Activated CD8-positive, alpha-beta memory T cell treated with anti-CD3 and anti-CD28 coated beads for 1 hour (primary cell): Measurements from ENCODE around the gene SDR42E1.
"Not testable (repeated sequence)": the region's sequence is repeated elsewhere in the genome, so short reads cannot be mapped to it uniquely, and the experiment has no call there.

Experiments
- DNase-seq, 2 donors: peaks; one replicate each; pipeline ENCODE4 v3.0.0-alpha.2; 2020; ENCODE audit warnings: low read depth in 1 of 2; ENCODE audit errors: extremely low read depth in 1 of 2

Gene SDR42E1

DNA sequence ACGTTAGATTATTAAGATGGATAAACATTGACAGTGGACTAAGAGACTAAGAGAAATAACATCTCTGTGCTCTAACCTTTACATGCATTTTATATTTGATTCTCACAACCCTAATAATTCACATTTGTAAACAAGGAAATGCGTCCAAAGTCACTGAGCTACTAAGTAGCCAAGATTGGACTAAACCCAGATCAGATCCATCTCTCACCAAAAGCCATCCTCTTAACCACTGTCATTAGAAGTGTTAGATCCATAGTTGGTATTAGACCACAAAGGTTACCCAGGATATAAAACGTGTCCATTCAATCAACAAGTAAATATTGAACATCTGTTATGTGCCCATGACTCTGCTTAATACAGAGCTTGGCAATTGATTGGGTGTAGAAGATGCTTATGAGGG lies 29.0 kb upstream of the SDR42E1 start:
- no peak for DNase-seq

DNA sequence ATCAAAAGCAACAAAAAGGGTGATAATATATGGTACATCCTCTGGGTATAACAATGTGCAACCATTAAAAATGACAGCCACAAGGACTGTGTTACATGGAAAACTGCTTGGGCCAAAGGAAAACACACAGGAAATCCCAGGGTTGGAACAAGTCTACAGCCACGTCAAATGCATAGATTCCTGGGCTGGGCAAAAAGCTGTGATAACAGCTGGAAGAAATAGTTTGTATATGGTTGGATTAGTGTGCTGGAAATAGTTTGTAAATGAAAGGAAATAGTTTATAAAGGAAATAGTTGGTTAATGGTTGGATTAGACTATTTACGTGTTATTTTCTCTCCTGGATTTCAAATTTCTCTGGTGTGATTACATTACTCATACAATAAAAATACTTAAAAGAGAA lies 26.4 kb upstream of the SDR42E1 start:
- DNase-seq = no peak

DNA sequence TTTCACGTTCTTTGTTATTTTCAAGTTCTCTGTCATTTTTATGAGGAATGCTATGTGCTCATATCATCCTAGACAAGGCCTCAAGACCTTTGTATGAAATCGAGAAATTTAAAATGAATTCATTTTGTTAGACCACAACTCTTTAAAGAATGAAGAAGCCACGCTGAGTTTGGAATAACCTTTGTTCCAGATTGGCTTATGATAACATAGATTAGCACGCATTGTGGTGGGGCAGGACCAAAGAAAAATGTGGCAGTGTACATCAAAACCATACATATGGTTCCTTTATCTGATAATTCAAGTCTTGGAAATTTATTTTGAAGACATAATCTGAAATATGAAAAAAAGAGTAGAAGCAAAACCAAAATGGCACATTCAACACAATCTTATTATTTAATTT lies 26.0 kb upstream of the SDR42E1 start:
- no peak for DNase-seq

DNA sequence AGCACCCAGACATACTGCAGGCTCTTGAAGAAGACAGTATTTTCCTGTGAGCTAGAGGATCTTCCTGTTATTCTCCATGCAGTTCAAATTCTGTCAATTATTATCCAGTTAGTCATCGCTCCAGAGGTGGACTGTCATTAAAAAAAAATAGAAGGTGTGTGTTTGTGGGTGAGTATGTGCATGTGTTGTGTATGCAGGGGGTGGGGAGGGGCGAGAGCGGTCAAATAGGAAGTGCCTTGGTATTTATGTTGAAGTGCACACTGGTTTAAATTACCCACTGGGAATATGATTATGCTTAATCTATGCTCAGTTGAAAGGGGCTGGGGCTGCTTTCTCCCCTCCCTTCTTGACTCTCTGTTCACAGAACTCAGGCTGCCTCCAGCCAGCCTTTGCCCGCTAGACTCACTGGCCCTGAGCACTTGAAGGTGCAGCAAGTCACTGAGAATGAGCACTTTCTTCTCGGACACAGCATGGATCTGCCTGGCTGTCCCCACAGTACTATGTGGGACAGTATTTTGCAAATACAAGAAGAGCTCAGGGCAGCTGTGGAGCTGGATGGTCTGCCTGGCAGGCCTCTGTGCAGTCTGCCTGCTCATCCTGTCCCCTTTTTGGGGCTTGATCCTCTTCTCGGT lies 23.8 kb upstream of the SDR42E1 start, which contains the start of gene HSD17B2:
HSD17B2 (plus strand) TSS at position 273 of the 632 bp plus-strand sequence; CDS start at position 445, 172 bp downstream.
- DNase-seq = no peak

DNA sequence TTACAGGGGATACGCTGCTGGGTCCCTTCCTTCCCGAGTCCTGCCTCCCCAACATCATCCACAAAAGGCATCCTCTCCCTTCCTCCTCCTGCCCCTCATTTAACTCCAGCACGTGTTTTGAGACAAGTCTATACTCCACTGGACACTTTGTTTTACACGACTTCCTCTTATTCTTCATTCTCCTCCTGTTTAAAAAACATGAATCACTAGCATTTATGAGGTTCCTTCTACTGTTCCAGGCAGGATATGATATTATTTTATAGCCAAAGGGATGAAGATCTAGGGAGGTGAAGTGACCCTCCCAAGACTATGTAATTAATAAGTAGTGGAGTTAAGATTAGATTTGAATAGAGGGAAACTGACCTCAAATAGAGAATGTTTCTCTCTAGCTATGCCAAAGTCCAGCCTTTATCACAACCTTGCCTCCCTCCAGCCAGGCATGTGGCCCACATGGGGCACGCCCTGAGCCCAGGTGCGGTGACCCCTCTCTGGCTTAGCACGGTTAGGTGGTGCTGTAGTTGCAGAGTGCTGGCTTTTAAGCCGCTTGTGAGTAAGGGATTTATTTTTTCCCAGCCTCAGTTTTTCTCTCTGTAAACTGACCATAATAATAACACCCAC lies 22.5 kb upstream of the SDR42E1 start:
- DNase-seq = no peak

DNA sequence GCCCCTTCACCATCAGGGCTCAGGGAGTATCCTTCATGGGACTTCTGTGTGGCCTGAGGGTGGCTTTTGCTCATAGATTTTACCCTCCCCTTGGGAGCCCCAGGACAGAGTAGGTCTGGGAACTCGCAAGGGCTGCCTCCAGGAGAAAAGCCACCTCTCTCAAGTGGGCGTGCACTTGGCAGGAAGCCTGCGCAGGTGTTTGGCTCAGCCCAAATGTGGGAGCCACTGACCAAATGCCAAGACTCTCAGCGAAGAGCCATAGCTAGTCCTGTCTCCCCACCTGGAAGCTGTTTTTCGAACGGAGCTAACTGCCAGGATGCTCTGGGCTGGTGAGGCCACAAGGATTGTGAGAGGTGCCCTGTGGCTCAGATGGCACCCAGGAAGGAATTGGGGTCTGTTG lies 21.7 kb upstream of the SDR42E1 start:
- no peak for DNase-seq

DNA sequence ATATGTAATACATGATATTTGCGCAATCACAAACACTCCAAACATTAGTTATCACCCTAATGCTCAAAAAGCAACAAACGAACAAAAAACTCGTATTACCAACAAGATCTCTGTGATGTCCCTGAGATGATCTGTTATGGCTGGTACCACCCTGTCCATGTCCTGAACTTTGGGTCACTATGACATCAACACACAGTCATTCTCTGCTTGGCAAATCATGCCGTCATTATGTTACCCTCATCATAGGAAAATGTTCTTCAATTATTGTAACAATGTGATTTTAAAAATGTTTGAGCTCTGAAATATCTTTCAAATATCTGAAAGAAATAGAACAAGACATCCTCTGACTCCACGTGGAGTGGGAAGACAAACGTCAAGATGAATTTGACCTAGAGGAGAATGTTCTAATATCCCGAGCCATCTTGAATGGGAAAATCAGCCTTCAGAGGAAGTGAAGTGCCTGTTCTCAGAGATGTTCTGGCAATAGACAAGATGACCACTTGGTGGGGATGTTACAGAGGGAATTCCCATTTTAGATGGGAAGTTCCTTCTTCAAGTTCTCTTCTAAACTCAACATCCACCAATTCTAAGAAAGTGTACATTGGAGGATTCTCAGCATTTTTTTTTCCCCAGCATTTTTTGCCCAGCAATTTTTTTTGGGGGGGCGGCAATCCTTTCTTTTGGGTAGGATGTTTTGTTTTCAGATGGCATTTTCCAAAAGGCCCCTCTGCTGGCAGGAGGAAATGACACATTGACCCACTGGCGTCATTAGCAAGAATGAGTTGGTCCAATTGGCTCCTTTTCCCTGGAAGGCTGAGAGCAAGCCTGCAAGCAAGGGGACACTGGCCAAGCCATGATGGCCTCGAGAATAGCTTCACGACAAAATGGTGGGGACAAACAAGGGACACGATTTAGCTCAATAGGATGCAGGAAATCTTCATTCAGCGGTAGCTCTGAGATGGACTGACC lies 20.1 kb upstream of the SDR42E1 start:
- no peak for DNase-seq

DNA sequence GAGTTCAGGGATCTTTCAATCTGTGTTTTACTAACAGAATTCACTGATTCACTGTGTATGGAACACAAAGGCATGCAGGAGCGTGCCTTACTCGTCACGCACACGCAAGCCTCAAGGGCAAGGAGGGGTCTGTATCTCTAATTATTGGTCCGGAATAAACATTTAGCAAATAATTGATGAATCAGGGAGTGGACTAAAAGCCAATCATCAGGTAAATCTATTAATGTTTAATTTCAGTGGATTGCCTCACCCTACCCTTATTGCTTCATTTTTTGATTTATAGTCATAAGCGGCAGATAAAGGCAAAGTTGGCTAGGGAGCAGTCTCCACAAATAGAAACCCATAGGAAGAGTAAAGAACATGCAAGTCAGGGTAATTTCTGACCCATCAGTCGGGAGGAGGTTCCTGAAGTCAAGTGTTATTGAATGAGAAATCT lies 16.4 kb upstream of the SDR42E1 start:
- DNase-seq = no peak

DNA sequence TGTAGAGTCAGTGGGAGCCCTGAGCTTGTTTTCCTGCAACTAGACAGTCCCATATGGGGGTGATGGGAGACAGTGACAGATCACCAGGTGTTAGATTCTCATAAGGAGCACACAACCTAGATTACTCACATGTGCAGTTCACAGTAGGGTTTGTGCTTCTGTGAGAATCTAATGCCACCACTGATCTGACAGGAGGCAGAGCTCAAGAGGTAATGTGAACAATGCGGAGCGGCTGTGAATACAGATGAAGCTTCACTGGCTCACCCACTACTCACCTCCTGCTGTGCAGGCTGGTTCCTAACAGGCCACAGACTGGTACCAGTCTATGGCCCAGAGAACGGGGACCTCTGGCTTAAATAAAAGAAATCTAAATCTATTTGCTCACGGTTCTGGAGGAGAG lies 13.6 kb upstream of the SDR42E1 start:
- DNase-seq = no peak

DNA sequence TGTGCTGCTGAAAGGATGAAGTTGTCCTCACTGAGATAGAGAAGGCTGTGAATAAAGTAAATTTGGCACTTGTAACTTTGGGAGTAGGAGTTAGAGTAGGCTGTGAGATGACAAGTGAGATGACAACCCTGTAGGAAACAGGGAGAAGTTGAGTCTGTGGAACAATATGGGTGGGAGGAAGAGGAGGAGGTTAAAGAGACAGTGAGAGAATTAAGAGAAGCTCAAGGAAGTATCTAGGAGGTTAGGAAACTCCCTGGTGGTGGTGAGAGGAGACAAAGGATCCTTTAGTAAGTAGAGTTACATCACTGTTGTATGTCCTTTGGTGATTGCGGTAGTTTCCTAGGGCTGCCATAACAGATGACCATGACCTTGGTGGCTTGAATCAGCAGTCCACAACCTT lies 13.0 kb upstream of the SDR42E1 start:
- DNase-seq = no peak

DNA sequence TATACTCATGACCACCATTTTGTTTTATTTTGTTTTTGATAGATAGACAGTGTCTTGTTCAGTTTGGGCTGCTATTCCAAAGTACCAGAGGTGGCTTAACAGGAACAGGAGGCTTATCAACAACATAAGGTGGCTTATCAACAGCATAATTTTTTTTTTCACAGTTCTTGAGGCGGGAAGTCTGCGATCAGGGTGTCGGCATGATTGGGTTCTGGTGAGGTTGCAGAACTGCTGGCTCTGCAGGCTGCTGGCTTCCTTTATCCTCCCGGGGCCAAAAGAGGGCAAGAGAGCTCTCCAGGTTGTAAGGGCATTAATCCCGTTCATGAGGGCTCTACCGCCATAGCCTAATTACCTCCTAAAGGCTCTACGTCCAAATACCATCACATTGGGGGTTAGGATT lies 11.9 kb upstream of the SDR42E1 start:
- no peak for DNase-seq

DNA sequence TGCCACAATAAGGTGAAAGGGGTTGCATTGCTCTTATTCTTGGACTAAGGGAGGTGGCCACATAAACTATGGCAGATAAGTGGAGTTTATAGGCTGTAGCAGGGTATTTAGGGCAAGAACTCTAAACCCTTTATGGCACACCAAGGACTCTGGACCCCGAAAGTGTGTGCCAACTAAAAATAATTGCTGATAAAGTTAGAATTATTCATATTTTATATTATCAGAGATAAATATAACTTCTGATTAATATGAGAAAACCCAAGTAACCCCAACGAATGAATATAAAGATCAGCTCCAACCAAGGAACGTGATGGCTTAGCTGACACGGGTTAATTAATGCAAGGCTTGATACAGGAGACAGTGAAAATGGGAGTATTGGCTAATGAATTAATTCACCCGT lies 8.8 kb upstream of the SDR42E1 start:
- no peak for DNase-seq

DNA sequence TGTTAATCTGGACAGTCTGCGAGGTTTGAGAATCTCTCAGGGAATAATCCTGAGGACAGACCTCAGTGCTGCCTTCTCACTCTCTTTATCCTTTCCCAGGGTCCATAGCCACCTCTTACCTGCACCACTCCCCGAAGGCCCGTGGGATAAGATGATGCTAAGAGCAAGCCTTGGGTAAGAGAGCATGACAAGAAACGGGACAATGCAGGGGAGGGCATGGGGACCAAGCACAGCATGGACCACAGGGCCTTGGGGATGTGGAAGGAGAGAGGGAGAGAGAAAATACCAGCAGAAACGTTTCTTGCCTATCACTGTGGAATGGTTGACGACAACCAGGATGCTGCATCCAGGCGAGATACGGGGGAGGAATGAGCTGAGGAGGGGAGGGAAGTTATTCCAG lies 8.3 kb upstream of the SDR42E1 start:
- DNase-seq = no peak

DNA sequence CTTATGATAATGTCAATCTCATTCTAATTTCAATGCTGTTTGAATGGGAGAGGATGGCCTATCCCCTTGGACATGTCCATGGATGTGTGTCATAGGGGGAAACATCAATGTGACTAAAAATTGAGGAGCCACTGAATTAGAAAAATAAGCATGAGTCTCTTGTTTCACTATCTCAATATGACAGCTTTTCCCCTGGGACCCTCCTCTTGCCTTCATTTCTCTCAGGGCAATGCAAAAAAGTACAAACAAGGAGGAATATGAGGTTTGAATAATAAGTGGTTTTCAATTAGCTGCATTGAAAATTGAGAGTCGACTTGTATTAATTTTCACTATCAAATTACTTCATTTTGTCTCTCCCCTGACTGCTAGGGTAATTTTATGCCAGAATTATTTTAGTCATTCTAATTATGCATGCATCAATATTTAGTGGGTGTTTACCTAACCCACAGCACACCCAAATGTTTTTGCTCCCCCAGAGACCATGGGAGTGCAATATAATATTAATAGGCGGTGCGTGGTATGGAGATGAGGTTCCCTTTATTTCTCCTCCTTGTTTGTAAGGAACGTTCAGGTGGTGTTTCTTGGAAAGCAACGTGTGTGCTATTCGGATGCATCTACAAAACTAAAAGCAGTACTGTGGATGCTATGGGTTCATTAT lies 6.8 kb upstream of the SDR42E1 start:
- DNase-seq = no peak

DNA sequence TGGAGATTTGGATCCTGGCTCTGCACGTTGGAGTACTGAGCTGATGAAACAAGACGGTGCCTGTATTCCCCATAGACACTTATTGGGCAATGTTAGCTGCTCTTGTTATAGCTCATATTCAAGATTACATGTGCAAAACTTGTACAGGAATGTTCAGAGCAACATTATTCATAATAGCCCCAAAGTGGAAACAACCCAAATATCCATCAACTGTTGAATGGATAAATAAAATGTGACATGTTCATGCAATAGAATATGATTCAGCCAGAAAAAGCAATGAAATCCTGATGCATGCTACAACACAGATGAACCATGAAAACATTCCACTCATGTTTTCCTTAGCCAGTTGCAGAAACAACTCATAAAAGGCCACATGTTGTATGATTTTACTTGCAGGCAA lies 5.7 kb upstream of the SDR42E1 start:
- DNase-seq = no peak

DNA sequence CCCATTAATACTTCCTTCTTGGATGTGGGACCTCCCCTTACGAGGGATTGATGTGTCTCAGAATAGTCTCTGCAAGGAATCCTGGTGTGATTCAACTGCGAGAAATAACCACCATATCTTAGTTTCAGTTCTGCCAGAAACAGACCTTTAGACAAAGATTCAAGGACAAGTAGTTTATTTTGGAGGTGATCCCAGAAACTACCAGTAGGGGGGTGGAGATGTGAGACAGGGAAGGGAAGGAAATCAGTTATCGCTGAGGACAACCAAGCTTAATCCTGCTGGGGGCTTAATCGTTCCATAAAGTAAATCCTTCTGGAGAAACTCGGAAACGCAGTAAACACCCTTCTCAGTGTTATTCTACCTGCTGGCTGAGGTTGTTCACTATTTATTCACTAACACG lies 5.0 kb upstream of the SDR42E1 start:
- no peak for DNase-seq

DNA sequence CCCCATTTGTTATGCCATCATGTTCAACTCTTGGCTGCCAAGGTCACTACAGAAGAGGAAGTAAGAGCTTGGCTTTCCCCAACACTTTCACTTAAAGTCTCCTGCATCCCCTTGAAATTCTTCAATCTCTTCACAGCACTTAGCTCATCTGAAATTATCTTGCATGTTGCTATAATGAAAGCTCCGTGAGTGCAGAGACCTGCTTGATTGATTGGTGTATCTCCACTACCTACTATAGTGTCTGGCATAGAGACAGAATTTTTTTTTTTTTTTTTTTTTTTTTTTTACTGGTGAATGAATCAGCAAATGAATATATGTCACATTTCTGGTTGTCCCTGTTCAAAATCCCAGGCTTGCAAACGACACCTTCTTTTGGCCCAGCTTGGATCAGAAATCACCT lies 1.9 kb upstream of the SDR42E1 start:
- DNase-seq = no peak

DNA sequence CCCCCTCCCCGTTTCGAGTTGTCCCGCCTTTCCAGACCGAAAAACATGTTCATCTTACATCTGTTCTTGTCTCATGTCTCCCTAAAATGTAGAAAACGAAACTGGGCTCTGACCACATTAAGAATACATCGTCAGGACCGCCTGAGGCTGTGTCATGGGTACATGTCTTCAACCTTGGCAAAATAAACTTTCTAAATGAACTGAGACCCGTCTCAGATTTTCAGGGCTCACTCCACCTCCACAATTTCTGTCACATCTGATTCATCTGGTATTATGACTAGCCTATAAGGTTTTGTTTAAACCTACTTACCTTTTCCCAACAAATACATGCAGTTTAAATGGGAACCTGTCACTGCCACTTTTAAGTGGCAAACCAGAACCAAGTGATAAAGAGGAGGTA lies 621 bp downstream of the SDR42E1 start:
- DNase-seq = no peak

DNA sequence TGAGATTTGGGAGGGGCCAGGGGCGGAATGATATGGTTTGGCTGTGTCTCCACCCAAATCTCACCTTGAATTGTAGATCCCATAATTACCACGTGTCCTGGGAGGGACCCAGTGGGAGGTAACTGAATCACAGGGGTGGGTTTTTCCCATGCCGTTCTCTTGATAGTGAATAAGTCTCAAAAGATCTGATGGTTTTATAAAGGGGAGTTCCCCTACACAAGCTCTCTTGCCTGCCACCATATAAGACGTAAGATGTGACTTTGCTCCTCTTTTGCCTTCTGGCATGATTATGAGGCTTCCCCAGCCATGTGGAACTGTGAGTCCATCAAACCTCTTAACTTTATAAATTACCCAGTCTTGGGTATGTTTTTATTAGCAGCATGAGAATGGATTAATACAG lies 1.5 kb downstream of the SDR42E1 start:
- DNase-seq = not testable (repeated sequence)

DNA sequence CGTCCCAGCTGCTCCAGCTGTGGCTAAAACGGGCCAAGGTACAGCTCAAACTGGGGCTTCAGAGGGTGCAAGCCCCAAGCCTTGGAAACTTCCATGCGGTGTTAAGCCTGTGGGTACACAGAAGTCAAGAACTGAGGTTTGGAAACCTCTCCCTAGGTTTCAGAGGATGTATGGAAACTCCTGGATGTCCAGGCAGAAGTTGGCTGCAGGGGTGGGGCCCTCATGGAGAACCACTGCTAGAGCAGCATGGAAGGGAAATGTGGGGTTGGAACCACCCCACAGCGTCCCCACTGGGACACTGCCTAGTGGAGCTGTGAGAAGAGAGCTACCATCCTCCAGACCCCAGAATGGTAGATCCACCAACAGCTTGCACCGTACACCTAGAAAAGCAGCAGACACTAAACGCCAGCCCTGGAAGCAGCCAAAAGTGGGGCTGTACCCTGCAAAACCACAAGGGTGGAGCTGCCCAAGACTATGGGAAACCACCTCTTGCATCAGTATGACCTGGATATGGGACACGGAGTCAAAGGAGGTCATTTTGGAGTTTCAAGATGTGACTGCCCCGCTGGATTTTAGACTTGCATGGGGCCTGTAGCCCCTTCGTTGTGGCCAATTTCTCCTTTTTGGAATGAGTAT lies 2.2 kb downstream of the SDR42E1 start:
- DNase-seq = no peak

DNA sequence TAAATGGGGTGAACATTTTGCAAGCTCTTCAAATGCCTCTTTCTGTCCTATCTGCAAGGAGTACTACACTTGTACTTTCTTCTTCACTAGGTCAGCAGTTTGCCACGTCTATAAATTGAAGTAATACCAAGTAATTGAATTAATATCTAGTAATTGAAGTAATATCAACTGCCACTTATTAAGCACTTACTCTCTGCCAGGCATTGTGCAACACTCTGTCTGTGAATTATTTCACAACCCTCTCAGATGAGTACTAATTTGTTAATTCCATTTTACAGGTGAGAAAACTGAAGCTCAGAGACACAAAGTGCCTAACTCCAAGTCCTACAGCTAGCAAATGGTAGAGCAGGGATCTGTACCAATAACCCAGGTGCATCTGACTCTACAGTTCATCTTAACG lies 4.1 kb downstream of the SDR42E1 start:
- DNase-seq = no peak
